HG03457 (cell line): ENCODE data around the gene SBNO1.
"Not testable (repeated sequence)": the region's sequence is repeated elsewhere in the genome, so short reads cannot be mapped to it uniquely, and the experiment has no call there.

Experiments
- ATAC-seq: cut with Tn5 transposase; IDR thresholded peaks from one replicate; pipeline ENCODE4 v1.9.1; 2021; ENCODE audit warnings: moderate number of reproducible peaks; ENCODE audit not compliant: unreplicated experiment

The SBNO1 gene

DNA sequence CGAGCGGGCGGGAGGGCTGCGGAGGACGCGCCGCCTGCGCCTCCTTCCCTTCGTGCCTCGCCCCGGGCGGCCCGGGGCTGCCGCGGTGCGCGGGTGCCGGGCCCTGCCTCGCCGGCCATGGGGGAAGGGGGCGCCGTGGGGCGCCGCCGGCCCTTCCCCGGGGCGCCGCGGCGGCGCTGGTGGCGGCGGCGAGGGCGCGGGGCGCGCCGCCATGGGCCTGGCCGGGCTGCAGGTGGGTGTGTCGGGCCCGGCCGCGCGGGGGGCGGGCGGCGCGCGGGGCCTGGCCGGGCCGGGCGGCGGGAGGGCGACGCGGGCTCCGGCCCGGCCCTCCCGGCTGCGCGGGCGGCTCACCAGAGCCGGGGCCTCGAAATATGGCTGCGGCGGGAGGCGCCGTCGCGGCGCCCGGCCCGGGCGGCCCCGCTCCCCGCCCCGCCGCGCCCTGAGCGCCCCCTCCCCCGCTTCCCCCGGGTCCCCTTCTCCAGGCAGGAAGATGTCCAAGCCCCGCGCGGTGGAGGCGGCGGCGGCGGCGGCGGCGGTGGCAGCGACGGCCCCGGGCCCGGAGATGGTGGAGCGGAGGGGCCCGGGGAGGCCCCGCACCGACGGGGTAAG lies 24.4 kb upstream of the SBNO1 start:
- ATAC-seq = no peak

GRCh38 chr12:123388177-123388950 lies 23.7 kb upstream of the SBNO1 start:
- no peak for ATAC-seq

DNA sequence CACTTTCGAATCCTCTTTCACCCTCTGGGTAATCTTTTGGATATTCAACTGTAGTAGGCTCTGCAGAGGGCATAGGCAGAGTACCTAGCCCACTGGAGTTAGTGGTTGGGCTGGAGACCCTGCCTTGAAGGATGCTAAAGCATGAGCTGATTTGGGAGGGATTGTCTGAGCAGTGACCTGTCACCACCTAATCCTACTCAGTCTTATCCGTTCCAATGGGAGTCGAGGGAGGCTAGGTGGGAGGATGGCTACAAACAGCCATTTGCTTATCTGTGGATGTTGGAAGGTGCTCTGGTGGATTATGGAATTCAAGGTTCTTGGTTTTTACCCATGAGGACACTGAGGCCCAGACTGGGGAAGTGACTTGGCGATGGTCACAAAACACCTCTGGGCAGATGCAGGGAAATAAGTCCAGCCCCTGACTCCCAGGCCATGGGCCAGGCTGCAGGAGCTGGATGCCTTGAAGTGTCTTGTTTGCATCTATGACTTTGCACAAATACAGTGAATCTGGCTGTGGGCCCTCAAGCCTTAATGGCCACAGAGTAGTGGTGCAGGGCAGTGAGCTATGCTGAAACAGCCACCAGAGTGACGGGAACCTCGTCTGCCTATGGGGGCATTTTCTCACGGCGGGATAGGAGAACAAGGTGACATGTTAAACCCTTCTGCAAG lies 23.0 kb upstream of the SBNO1 start:
- no peak for ATAC-seq

DNA sequence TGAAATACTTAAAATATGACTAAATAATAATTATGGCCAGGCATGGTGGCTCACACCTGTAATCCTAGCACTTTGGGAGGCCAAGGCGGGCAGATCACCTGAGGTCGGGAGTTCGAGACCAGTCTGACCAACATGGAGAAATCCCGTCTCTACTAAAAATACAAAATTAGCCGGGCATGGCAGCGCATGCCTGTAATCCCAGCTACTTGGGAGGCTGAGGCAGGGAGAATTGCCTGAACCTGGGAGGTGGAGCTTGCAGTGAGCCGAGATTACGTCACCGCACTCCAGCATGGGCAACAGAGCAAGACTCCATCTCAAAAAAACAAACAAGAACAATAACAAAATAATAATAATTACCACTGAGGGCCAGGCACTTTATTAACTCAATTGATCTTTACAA lies 20.9 kb upstream of the SBNO1 start:
- not testable (repeated sequence) for ATAC-seq

DNA sequence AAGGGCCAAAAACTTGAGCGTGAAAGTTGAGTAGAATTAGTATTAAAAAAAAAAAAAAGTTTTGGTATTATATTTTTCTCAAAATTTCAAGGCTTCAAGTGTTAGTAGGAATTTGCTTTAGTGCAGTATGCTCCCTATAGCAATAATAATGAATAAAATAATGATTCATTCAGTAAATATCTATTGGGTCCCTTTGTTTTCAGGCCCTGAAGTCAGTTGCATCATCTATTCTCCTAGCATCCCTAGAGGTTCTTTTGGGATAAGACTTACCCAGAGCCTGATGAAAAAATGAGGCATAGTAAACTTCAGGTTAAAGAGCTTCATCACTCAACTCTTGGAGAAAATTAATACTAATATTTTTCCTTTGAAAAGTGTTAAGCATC lies 20.3 kb upstream of the SBNO1 start:
- ATAC-seq = no peak

DNA sequence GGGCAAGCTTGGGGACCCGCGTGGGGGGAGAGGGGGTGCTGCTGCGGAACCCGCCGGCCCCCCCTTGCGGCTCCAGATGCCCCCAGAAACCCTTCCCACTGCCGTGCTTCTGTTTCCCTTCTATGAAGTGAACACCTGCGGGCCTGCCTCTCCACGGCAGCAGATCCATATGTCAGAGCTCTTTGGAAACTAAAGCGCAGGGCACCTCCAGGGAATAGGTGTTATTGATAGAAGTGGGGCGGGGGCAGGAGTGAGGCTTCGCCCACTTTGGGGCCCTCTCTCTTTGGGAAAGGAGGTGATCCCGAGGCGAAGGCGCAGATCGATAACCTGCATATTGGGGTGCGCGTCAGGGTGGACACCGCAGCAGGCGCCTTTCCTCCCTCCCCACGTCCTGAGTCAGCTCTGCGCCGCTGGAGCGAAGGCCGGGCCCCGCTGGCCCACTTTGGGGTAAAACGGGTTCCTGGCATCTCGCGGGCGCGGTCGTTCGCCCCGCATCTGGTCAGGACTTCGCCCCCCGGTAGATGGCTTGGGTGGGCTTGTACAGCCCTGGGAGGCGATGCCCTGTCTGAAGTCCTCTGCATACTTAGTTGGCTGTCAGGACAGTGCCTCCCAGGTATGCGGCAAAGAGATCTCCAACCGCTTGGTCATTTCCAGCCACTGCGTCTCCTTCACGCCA lies 19.8 kb upstream of the SBNO1 start:
- ATAC-seq = no peak

GRCh38 chr12:123382684-123383083 lies 18.0 kb upstream of the SBNO1 start:
- no peak for ATAC-seq

GRCh38 chr12:123379391-123379790 lies 14.7 kb upstream of the SBNO1 start:
- ATAC-seq = no peak

DNA sequence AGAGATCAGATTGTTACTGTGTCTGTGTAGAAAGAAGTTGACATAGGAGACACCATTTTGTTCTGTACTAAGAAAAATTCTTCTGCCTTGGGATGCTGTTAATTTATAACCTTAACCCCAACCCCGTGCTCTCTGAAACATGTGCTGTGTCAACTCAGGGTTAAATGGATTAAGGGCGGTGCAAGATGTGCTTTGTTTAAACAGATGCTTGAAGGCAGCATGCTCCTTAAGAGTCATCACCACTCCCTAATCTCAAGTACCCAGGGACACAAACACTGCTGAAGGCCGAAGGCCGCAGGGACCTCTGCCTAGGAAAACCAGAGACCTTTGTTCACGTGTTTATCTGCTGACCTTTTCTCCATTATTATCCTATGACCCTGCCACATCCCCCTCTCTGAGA lies 7.8 kb upstream of the SBNO1 start:
- not testable (repeated sequence) for ATAC-seq

- ATAC-seq = not testable (repeated sequence)
Measured at GRCh38 chr12:123371667-123372368, 7.2 kb upstream of the SBNO1 start.

DNA sequence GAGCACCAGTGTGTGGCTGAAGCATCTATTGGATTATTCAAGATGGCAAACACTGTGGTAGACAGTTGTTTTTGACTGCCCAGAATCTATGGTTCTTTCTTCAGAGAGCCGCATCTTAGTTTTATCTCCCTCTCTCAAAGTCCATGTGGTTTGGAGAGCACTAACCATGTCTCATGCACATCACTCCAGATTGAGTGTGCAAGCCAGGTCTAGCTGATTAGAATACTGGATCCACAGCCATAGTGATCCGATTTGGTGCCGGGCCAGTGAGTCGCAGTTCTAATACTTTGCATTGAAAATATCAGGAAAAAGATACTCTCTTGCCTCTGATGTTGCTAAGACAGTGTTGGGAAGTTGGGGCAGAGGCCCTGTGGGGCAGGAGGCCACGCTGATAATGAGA lies 4.6 kb upstream of the SBNO1 start:
- ATAC-seq = no peak

DNA sequence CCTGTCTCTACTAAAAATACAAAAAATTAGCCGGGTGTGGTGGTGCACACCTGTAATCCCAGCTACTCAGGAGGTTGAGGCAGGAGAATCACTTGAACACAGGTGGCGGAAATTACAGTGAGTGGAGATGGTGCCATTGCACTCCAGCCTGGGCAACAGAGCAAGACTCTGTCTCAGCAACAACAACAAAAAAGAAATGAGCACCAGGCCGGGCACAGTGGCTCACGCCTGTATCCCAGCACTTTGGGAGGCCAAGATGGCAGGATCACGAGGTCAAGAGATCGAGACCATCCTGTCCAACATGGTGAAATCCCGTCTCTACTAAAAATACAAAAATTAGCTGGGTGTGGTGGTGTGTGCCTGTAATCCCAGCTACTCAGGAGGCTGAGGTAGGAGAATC lies 3.8 kb upstream of the SBNO1 start:
- ATAC-seq = not testable (repeated sequence)

- no peak for ATAC-seq
Measured at GRCh38 chr12:123367511-123367910, 2.9 kb upstream of the SBNO1 start.

- peak; percentile 62 for ATAC-seq
Measured at GRCh38 chr12:123365025-123365917, 624 bp upstream of the SBNO1 start.

GRCh38 chr12:123363740-123364531 lies 711 bp downstream of the SBNO1 start:
- ATAC-seq = peak; percentile 10

DNA sequence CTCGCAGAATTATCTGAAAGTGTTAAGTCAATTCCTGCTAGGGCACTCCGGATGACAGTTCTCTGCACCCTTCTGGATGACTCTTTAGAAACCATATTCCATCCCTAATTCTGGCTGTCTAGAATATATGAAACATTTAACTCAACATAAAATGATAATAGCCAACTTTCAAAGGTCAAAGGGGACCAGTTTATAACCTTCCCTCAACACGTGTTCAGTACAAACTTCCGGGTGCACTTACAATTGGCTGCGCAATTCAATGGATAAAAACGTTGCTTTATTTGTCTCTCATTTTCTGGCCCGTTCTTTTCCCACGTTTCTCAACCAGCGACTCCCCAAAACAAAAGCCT lies 1.3 kb downstream of the SBNO1 start:
- ATAC-seq = no peak

DNA sequence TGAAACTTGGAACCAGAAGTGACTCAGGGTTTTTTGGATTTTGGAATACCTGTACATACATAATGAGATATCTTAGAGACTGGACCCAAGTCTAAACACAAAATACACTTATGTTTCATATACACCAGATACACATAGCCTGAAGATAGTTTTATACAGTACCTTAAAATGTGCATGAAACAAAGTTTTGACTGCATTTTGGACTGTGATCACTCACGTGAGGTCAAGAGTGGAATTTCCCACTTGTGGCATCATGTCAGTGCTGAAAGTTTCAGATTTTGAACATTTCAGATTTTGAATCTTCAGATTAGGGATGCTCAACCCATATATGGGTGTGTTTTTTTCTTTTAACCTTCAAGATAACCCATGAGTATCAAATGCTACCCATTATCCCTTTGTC lies 6.6 kb downstream of the SBNO1 start:
- no peak for ATAC-seq

DNA sequence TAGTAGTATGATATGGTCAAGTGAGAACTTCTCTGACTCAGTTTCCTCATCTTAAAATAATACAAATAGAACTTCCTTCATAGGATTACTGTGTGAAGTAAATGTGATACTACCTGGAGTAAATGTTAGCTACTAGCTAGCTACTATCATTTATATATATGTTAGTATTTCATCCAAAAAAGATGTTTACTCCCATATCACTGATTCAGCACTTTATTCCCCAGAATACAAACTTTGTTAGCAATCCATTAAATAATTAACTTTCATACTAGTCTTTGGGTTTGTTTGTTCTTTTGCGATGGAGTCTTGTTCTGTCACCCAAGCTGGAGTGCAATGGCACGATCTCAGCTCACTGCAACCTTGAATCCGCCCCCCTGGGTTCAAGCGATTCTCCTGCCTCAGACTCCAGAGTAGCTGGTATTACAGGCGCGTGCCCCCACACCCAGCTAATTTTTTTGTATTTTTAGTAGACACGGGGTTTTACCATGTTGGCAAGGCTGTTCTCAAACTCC lies 8.4 kb downstream of the SBNO1 start:
- ATAC-seq = no peak

DNA sequence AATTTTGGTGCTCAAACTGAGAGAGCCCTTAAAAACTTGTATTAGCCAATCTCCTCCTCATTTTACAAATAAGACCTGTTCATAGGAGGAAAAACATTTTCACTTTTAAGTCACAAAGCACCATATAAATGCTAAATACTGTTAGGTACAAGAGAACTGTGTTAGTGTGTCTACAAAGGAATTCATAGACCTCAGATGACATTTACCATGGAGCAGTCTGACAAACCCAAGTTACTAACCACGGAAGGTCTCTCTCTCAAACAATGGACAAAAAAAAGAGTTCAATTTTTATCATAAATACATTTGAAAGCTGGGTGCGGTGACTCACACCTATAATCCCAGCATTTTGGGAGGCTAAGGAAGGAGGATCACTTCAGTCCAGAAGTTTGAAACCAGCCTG lies 10.0 kb downstream of the SBNO1 start:
- no peak for ATAC-seq
